Panc1 (cell line): Measurements from ENCODE around the gene GALNT18.

Source experiments
- POLR2AphosphoS5 ChIP-seq: IDR thresholded peaks from 2 replicates; pipeline ENCODE4 v1.6.1; 2012; ENCODE audit warnings: mild to moderate bottlenecking, low read depth, low read length, moderate library complexity
- TF ChIP-seq, protein P1 (sequence below): fragments of 450-650 bp; IDR thresholded peaks from 2 replicates; pipeline ENCODE4 v1.5.1; 2017; ENCODE audit warnings: mild to moderate bottlenecking
- TF ChIP-seq, protein P2 (sequence below), 2 experiments: IDR thresholded peaks; 2 replicates each; pipeline ENCODE4 v1.6.1; 2011 to 2012; ENCODE audit warnings: low read depth in 2 of 2, control low read depth in 1 of 2, low read length in 1 of 2, mild to moderate bottlenecking in 1 of 2, moderate library complexity in 1 of 2; ENCODE audit not compliant: insufficient read depth in 1 of 2

- TF ChIP-seq, protein P1, sequence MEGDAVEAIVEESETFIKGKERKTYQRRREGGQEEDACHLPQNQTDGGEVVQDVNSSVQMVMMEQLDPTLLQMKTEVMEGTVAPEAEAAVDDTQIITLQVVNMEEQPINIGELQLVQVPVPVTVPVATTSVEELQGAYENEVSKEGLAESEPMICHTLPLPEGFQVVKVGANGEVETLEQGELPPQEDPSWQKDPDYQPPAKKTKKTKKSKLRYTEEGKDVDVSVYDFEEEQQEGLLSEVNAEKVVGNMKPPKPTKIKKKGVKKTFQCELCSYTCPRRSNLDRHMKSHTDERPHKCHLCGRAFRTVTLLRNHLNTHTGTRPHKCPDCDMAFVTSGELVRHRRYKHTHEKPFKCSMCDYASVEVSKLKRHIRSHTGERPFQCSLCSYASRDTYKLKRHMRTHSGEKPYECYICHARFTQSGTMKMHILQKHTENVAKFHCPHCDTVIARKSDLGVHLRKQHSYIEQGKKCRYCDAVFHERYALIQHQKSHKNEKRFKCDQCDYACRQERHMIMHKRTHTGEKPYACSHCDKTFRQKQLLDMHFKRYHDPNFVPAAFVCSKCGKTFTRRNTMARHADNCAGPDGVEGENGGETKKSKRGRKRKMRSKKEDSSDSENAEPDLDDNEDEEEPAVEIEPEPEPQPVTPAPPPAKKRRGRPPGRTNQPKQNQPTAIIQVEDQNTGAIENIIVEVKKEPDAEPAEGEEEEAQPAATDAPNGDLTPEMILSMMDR, result no peak
- TF ChIP-seq POLR2AphosphoS5, result no peak
- TF ChIP-seq, protein P2, sequence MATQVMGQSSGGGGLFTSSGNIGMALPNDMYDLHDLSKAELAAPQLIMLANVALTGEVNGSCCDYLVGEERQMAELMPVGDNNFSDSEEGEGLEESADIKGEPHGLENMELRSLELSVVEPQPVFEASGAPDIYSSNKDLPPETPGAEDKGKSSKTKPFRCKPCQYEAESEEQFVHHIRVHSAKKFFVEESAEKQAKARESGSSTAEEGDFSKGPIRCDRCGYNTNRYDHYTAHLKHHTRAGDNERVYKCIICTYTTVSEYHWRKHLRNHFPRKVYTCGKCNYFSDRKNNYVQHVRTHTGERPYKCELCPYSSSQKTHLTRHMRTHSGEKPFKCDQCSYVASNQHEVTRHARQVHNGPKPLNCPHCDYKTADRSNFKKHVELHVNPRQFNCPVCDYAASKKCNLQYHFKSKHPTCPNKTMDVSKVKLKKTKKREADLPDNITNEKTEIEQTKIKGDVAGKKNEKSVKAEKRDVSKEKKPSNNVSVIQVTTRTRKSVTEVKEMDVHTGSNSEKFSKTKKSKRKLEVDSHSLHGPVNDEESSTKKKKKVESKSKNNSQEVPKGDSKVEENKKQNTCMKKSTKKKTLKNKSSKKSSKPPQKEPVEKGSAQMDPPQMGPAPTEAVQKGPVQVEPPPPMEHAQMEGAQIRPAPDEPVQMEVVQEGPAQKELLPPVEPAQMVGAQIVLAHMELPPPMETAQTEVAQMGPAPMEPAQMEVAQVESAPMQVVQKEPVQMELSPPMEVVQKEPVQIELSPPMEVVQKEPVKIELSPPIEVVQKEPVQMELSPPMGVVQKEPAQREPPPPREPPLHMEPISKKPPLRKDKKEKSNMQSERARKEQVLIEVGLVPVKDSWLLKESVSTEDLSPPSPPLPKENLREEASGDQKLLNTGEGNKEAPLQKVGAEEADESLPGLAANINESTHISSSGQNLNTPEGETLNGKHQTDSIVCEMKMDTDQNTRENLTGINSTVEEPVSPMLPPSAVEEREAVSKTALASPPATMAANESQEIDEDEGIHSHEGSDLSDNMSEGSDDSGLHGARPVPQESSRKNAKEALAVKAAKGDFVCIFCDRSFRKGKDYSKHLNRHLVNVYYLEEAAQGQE (IDR thresholded peaks at IDR 0.05; ENCODE audit: insufficient read depth in 1 of 2, low read depth in 2 of 2, low read length in 1 of 2), result no peak
Measured at GRCh38 chr11:11427140-11427539, 194.7 kb downstream of the GALNT18 start.
